B cell (primary cell): Measurements from ENCODE around the gene EZH1.

Experiments
- EZH2 ChIP-seq: IDR thresholded peaks from 2 replicates; pipeline ENCODE4 v1.6.1; 2012; ENCODE audit warnings: borderline replicate concordance, low read depth, mild to moderate bottlenecking, moderate library complexity, low read length; ENCODE audit not compliant: insufficient read depth, poor library complexity, severe bottlenecking
- TF ChIP-seq, protein P1 (sequence below): fragments of 200-600 bp; IDR thresholded peaks from one replicate; pipeline ENCODE4 v1.8.0; 2022; ENCODE audit warnings: antibody characterized with exemption, mild to moderate bottlenecking

GRCh38 chr17:42744806-42745617 lies at the start of gene EZH1:
- TF ChIP-seq, protein P1, sequence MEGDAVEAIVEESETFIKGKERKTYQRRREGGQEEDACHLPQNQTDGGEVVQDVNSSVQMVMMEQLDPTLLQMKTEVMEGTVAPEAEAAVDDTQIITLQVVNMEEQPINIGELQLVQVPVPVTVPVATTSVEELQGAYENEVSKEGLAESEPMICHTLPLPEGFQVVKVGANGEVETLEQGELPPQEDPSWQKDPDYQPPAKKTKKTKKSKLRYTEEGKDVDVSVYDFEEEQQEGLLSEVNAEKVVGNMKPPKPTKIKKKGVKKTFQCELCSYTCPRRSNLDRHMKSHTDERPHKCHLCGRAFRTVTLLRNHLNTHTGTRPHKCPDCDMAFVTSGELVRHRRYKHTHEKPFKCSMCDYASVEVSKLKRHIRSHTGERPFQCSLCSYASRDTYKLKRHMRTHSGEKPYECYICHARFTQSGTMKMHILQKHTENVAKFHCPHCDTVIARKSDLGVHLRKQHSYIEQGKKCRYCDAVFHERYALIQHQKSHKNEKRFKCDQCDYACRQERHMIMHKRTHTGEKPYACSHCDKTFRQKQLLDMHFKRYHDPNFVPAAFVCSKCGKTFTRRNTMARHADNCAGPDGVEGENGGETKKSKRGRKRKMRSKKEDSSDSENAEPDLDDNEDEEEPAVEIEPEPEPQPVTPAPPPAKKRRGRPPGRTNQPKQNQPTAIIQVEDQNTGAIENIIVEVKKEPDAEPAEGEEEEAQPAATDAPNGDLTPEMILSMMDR = no peak
- no peak for TF ChIP-seq EZH2
